GM12892 (cell line): ENCODE data around the gene SH3RF1.

Experiments used
- POLR2A ChIP-seq: IDR thresholded peaks from 2 replicates; pipeline ENCODE4 v1.6.1; 2011; ENCODE audit warnings: low read depth, low read length, control low read depth
- POLR2AphosphoS5 ChIP-seq: IDR thresholded peaks from 2 replicates; pipeline ENCODE4 v1.6.1; 2011; ENCODE audit warnings: low read depth, low read length, control low read depth
- TAF1 ChIP-seq: IDR thresholded peaks from 2 replicates; pipeline ENCODE4 v1.6.1; 2011; ENCODE audit warnings: low read depth, mild to moderate bottlenecking, control low read depth, low read length, borderline replicate concordance

DNA sequence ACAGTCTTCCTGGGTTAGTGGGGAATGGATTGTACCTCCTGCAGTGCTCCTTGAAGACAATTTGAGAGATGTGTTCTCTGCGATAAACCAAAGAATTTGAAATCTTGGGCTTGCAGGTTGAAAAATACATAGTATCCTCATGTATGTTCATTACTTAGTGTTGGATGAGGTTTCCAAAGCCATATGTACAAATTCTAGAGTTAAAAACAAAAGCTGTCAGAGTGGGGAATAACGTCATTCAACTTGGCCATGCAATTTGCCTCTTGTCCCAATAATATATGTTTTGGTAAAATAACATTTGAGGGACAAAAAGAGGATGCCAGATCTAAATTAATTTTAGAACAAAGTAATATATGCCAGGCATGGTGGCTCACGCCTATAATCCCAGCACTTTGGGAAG is 209.4 kb downstream of the SH3RF1 start:
- TF ChIP-seq POLR2A (no peak), POLR2AphosphoS5 (no peak), TAF1 (no peak)
